ENCODE measurements around the gene PDLIM5. TPM values are rescaled to one million over a fixed set of nuclear protein-coding genes. Genes with fewer than 3 reads are reported as not detected.

The PDLIM5 gene
- total RNA-seq, 1 experiment from 2014 or later = 58.0 TPM

- Histone ChIP-seq H4K20me1 (ENCODE audit: control insufficient read depth, insufficient read depth, insufficient read length) (no peaks in the 10 kb centered on the region), H2BK20ac (ENCODE audit: low read depth, low read length, poor library complexity, severe bottlenecking) (no peak overlapping the region), H3K23me2 (ENCODE audit: insufficient read length, low read depth, low read length, poor library complexity, severe bottlenecking) (no peaks in the 10 kb centered on the region), H3K79me1 (ENCODE audit: insufficient read depth, low read depth, low read length, poor library complexity, severe bottlenecking) (no peaks in the 10 kb centered on the region), H2AFZ (ENCODE audit: low read length) (no peak overlapping the region), H3K79me2 (ENCODE audit: insufficient read depth, low read length) (no peaks in the 10 kb centered on the region), H3T11ph (ENCODE audit: low read length) (no peak overlapping the region), H3K14ac (ENCODE audit: insufficient read depth, low read length) (no peak overlapping the region), H3K4ac (ENCODE audit: low read depth, low read length) (no peak overlapping the region), H2AK5ac (ENCODE audit: insufficient read length, low read length) (no peak overlapping the region), H3K4me2 (ENCODE audit: insufficient read depth, insufficient read length, low read length) (no peak overlapping the region), H3K23ac (ENCODE audit: insufficient read length, low read depth, low read length) (no peak overlapping the region), H3K9ac (ENCODE audit: extremely low read depth, insufficient read length, low read length) (no peak overlapping the region), H2BK15ac (ENCODE audit: low read depth, low read length) (no peak overlapping the region), H3K27ac (ENCODE audit: insufficient read length, low read depth, low read length) (peak overlapping the region; percentile 32), H3K18ac (ENCODE audit: insufficient read length, low read depth, low read length) (no peak overlapping the region), H3K27me3 (ENCODE audit: insufficient read depth, low read length) (no peaks in the 10 kb centered on the region), H3K4me1 (ENCODE audit: insufficient read depth, low read length) (no peaks in the 10 kb centered on the region; the same call in 1 of the 2 replicates), H2BK12ac (ENCODE audit: insufficient read length, low read depth, low read length) (no peak overlapping the region), H4K5ac (ENCODE audit: insufficient read length, low read depth, low read length) (no peak overlapping the region), H3K56ac (ENCODE audit: insufficient read length, low read depth, low read length) (no peak overlapping the region), H2BK5ac (ENCODE audit: insufficient read length, low read length) (no peak overlapping the region), H3K9me3 (ENCODE audit: control insufficient read depth, low read depth, low read length) (no peaks in the 10 kb centered on the region), H2BK120ac (ENCODE audit: low read depth, low read length, poor library complexity, severe bottlenecking) (no peak overlapping the region), H4K8ac (replicated peaks; ENCODE audit: insufficient read length, low read depth, low read length) (no peak overlapping the region), H4K91ac (ENCODE audit: insufficient read length, low read depth, low read length) (no peak overlapping the region)
- no peak for DNase-seq
- WGBS (ENCODE audit: extremely low coverage, insufficient read length, low lambda C conversion rate) = no CpG with 5 or more reads among the region's 1 CpG
- H3K4me1 Mint-ChIP-seq = peaks cover 20 to 32% of the 10 kb centered on the region in 2 experiments
- no peak for TF ChIP-seq CTCF (conservative IDR thresholded peaks at IDR 0.05)
- H3K27me3 Mint-ChIP-seq (ENCODE audit: low read depth) = no peaks in the 10 kb centered on the region
- no peak overlapping the region for H3K27ac Mint-ChIP-seq
- H3K4me3 Mint-ChIP-seq = no peak overlapping the region
- peaks cover 0 to 4% (median 0%) of the 10 kb centered on the region in 3 experiments; a peak in 3 of 7 replicates for H3K36me3 Mint-ChIP-seq (ENCODE audit: insufficient read depth in 1 of 3, low read depth in 3 of 3)
- H3K9me3 Mint-ChIP-seq = peaks cover 0 to 6% of the 10 kb centered on the region in 2 experiments; a peak in 2 of 5 replicates
Measured at GRCh38 chr4:94416981-94417380, 34.8 kb upstream of the PDLIM5 start.

Data from H9 (cell line).